H1 (cell line): Measurements from ENCODE around the gene SMTNL1. TPM values are rescaled to one million over a fixed set of nuclear protein-coding genes. Genes with fewer than 3 reads are reported as not detected.

Source experiments
- ASH2L ChIP-seq: fragments of 200-600, 300-600 bp; sonication (generic); IDR thresholded peaks from one replicate; pipeline ENCODE4 v1.7.1; 2017; ENCODE audit warnings: low read length
- BCL11A ChIP-seq, 2 experiments: IDR thresholded peaks; one replicate each; pipeline ENCODE4 v1.6.1; 2011; ENCODE audit warnings: low read depth in 2 of 2, low read length in 2 of 2, mild to moderate bottlenecking in 2 of 2
- CBX5 ChIP-seq: fragments of 300-800, 300-1000 bp; sonication (generic); IDR thresholded peaks from 2 replicates; pipeline ENCODE4 v1.7.1; 2016; ENCODE audit warnings: antibody characterized with exemption, low read length, low read depth
- CHD2 ChIP-seq: IDR thresholded peaks from 2 replicates; pipeline ENCODE4 v1.6.1; 2012; ENCODE audit warnings: low read length, improper control_type of control experiment
- FOSL1 ChIP-seq: IDR thresholded peaks from 2 replicates; pipeline ENCODE4 v1.6.1; 2011; ENCODE audit warnings: mild to moderate bottlenecking, low read depth, low read length, moderate library complexity; ENCODE audit not compliant: insufficient read depth
- HDAC2 ChIP-seq, 2 experiments: fragments of 300-600 bp in 1 of 2; sonication (generic) in 1 of 2; IDR thresholded peaks; 2 replicates each; pipeline ENCODE4 v1.6.1; 2011 to 2012; ENCODE audit warnings: low read depth in 2 of 2, low read length in 2 of 2, mild to moderate bottlenecking in 2 of 2, moderate library complexity in 2 of 2, borderline replicate concordance in 1 of 2, inconsistent platforms in 1 of 2
- KDM1A ChIP-seq: fragments of 200-600, 300-600 bp; sonication (generic); IDR thresholded peaks from 2 replicates; pipeline ENCODE4 v1.7.1; 2016; ENCODE audit warnings: mild to moderate bottlenecking, low read length, borderline replicate concordance
- KDM4A ChIP-seq: IDR thresholded peaks from one replicate; pipeline ENCODE4 v1.7.1; 2012; ENCODE audit warnings: low read depth, mild to moderate bottlenecking, moderate library complexity, low read length, inconsistent platforms; ENCODE audit not compliant: severe bottlenecking
- KDM5A ChIP-seq: fragments of 200-600 bp; IDR thresholded peaks from 2 replicates; pipeline ENCODE4 v1.7.1; 2012; ENCODE audit warnings: mild to moderate bottlenecking, low read length, inconsistent platforms, mixed read lengths
- NANOG ChIP-seq: IDR thresholded peaks from 2 replicates; pipeline ENCODE4 v1.6.1; 2011; ENCODE audit warnings: low read length, low read depth, mild to moderate bottlenecking, inconsistent platforms; ENCODE audit not compliant: insufficient read depth, poor library complexity, severe bottlenecking
- PHF8 ChIP-seq: fragments of 200-600 bp; sonication (generic); conservative IDR thresholded peaks from 2 replicates; pipeline ENCODE4 v1.7.1; 2012; ENCODE audit warnings: low read depth, mild to moderate bottlenecking, inconsistent platforms, low read length, moderate library complexity
- POLR2AphosphoS5 ChIP-seq: IDR thresholded peaks from 2 replicates; pipeline ENCODE4 v1.6.1; 2011; ENCODE audit warnings: low read depth, low read length
- POU5F1 ChIP-seq: IDR thresholded peaks from 2 replicates; pipeline ENCODE4 v1.6.1; 2011; ENCODE audit warnings: low read depth, mild to moderate bottlenecking, low read length, moderate library complexity
- RBBP5 ChIP-seq: IDR thresholded peaks from 2 replicates; pipeline ENCODE4 v1.7.1; 2012; ENCODE audit warnings: low read depth, mild to moderate bottlenecking, inconsistent platforms, low read length, moderate library complexity, borderline replicate concordance
- RFX5 ChIP-seq: IDR thresholded peaks from 2 replicates; pipeline ENCODE4 v1.6.1; 2011; ENCODE audit warnings: low read depth, low read length, improper control_type of control experiment, borderline replicate concordance
- RXRA ChIP-seq: IDR thresholded peaks from 2 replicates; pipeline ENCODE4 v1.6.1; 2011; ENCODE audit warnings: low read depth, mild to moderate bottlenecking, low read length, moderate library complexity; ENCODE audit not compliant: insufficient read depth
- SIX5 ChIP-seq: IDR thresholded peaks from 2 replicates; pipeline ENCODE4 v1.6.1; 2011; ENCODE audit warnings: mild to moderate bottlenecking, low read depth, low read length
- SP1 ChIP-seq: IDR thresholded peaks from 2 replicates; pipeline ENCODE4 v1.6.1; 2011; ENCODE audit warnings: low read depth, low read length
- SP4 ChIP-seq: IDR thresholded peaks from 2 replicates; pipeline ENCODE4 v1.6.1; 2012; ENCODE audit warnings: low read length, inconsistent platforms
- TAF7 ChIP-seq: optimal IDR thresholded peaks from 2 replicates; pipeline ENCODE3; 2011; ENCODE audit warnings: low read depth, mild to moderate bottlenecking, inconsistent platforms, low read length, moderate library complexity, borderline replicate concordance
- TBP ChIP-seq: IDR thresholded peaks from 2 replicates; pipeline ENCODE4 v1.6.1; 2011; ENCODE audit warnings: low read depth, low read length, improper control_type of control experiment
- USF2 ChIP-seq: IDR thresholded peaks from 2 replicates; pipeline ENCODE4 v1.6.1; 2011; ENCODE audit warnings: low read length, improper control_type of control experiment
- ZNF274 ChIP-seq: IDR thresholded peaks from 2 replicates; pipeline ENCODE4 v1.7.0; 2012; ENCODE audit warnings: low read length, borderline replicate concordance; ENCODE audit errors: extremely low read depth
- polyA plus RNA-seq, 7 experiments: library from polyadenylated mRNA; depleted of rRNA in 3 of 7; stranded (reverse) in 5 of 7; unstranded in 2 of 7; fragments of >200 nt in 5 of 7; fragments of 200-250 nt in 2 of 7; gene quantifications; 1 replicate in 5 of 7; 2 replicates in 1 of 7; 4 replicates in 1 of 7; pipeline versions ENCODE4 v1.2.1 to v1.2.3, GENCODE V29; 2011 to 2013; ENCODE audit warnings: missing spikeins in 2 of 7, mixed read lengths in 2 of 7
- total RNA-seq: library from RNA; stranded (reverse); fragmentation: NEBNext Ultra II Directional; extraction: Animal tissue kit (Norgen Biotek cat#: 25700); gene quantifications from 2 replicates; pipeline ENCODE4 v1.2.1, GENCODE V29; 2021

Gene SMTNL1
- total and polyA plus RNA-seq, 2 of the 8 experiments (the other 6 are each of a cell fraction or from before 2014, with no cell fraction given), result 0.18 TPM; not detected in 1

GRCh38 chr11:57530596-57531507 is 6.5 kb upstream of the SMTNL1 start, which contains the start of gene TIMM10 (continued):
- TF ChIP-seq USF2, result no peak
- no peak for TF ChIP-seq RBBP5
- TF ChIP-seq RFX5, result no peak
- TF ChIP-seq ZNF274, result no peak
- no peak for TF ChIP-seq POU5F1
- TF ChIP-seq CHD2, result no peak
- no peak for TF ChIP-seq BCL11A (IDR thresholded peaks at IDR 0.05; ENCODE audit: low read depth in 2 of 2, low read length in 2 of 2)
- TF ChIP-seq SIX5, result peak; percentile 7; the same call in 1 of the 2 replicates
- no peak for TF ChIP-seq RXRA
- peak in 1 of 2 experiments; percentile 69; a peak in 1 of 4 replicates for TF ChIP-seq HDAC2 (IDR thresholded peaks at IDR 0.05; ENCODE audit: borderline replicate concordance in 1 of 2, low read depth in 2 of 2, low read length in 2 of 2)
- TF ChIP-seq SP4, result peak; percentile 83; the same call in 1 of the 2 replicates
- peak; percentile 53 for TF ChIP-seq PHF8
- peak; percentile 43 for TF ChIP-seq POLR2AphosphoS5
- TF ChIP-seq FOSL1, result no peak
- TF ChIP-seq SP1, result peak; percentile 72
- peak; percentile 79 for TF ChIP-seq ASH2L
- no peak for TF ChIP-seq TAF7
- no peak for TF ChIP-seq NANOG
- peak; percentile 66 for TF ChIP-seq TBP
- no peak for TF ChIP-seq KDM4A
- TF ChIP-seq KDM1A, result no peak
- 0 out of 2 replicates have a peak, but pooled peaks have one; percentile 10 for TF ChIP-seq KDM5A
- TF ChIP-seq CBX5, result no peak
